Smooth muscle cell (in vitro differentiated cells): ENCODE results near the gene HCLS1. TPM values are rescaled to one million over a fixed set of nuclear protein-coding genes. Genes with fewer than 3 reads are reported as not detected.
"Not testable (repeated sequence)": the region's sequence is repeated elsewhere in the genome, so short reads cannot be mapped to it uniquely, and the experiment has no call there.

ENCODE experiments used
- DNase-seq: peaks from one replicate; lab custom pipeline; 2025; ENCODE audit not compliant: unreplicated experiment; lab: John Stamatoyannopoulos, UW
- H2AFZ ChIP-seq: fragments of 200-600 bp; sonication (generic); 2 replicates; pipeline ENCODE4 v1.6.0; 2016; ENCODE audit warnings: antibody characterized with exemption, low read depth, mild to moderate bottlenecking
- H3F3A ChIP-seq: fragments of 200-600 bp; sonication (generic); 2 replicates; pipeline ENCODE4 v1.6.0; 2017; ENCODE audit warnings: antibody characterized with exemption, low read depth
- H3K27ac ChIP-seq: fragments of 200-600 bp; sonication (generic); 2 replicates; pipeline ENCODE4 v1.5.1; 2016; ENCODE audit warnings: low read depth, mild to moderate bottlenecking
- H3K27me3 ChIP-seq: fragments of 200-600 bp; sonication (generic); 2 replicates; pipeline ENCODE4 v1.6.1; 2016; ENCODE audit warnings: low read depth, mild to moderate bottlenecking
- H3K36me3 ChIP-seq: fragments of 200-600 bp; sonication (generic); 2 replicates; pipeline ENCODE4 v1.5.1; 2016; ENCODE audit warnings: low read depth
- H3K4me1 ChIP-seq: fragments of 200-600 bp; sonication (generic); 2 replicates; pipeline ENCODE4 v1.5.1; 2016; ENCODE audit warnings: low read depth
- H3K4me2 ChIP-seq: fragments of 200-600 bp; sonication (generic); 2 replicates; pipeline ENCODE4 v1.6.0; 2016; ENCODE audit warnings: mild to moderate bottlenecking
- H3K4me3 ChIP-seq: fragments of 200-600 bp; sonication (generic); 2 replicates; pipeline ENCODE4 v1.5.1; 2016; ENCODE audit warnings: mild to moderate bottlenecking
- H3K79me2 ChIP-seq: fragments of 200-600 bp; sonication (generic); 2 replicates; pipeline ENCODE4 v1.6.0; 2016; ENCODE audit warnings: low read depth, mild to moderate bottlenecking
- H3K9ac ChIP-seq: fragments of 200-600 bp; sonication (generic); 2 replicates; pipeline ENCODE4 v1.6.0; 2016; ENCODE audit warnings: low read depth
- H3K9me3 ChIP-seq: fragments of 200-600 bp; sonication (generic); replicated peaks from 2 replicates; pipeline ENCODE4 v1.5.1; 2016; ENCODE audit warnings: low read depth
- H4K20me1 ChIP-seq: fragments of 200-600 bp; sonication (generic); 2 replicates; pipeline ENCODE4 v1.6.0; 2016; ENCODE audit warnings: low read depth
- CTCF ChIP-seq: fragments of 200-600 bp; sonication (generic); IDR thresholded peaks from 2 replicates; pipeline ENCODE4 v1.5.1; 2017; ENCODE audit warnings: borderline replicate concordance, mild to moderate bottlenecking, antibody characterized with exemption; ENCODE audit not compliant: insufficient read depth, poor library complexity, severe bottlenecking
- WGBS: methylation state at CpG from one replicate; pipeline ENCODE4 v1.1.7; 2016; ENCODE audit warnings: low lambda C conversion rate; 5-methylcytosine and 5-hydroxymethylcytosine counted together
- polyA plus RNA-seq: library from polyadenylated mRNA; unstranded; fragments of >200 nt; fragmentation: Nextera tagmentation; extraction: Ambion mirVana; gene quantifications from 2 replicates; pipeline ENCODE4 v1.2.1, GENCODE V29; 2016
- total RNA-seq: library from RNA; depleted of rRNA; stranded (reverse); fragments of >200 nt; gene quantifications from 2 replicates; pipeline ENCODE4 v1.2.3, GENCODE V29; 2014

Gene HCLS1
- total and polyA plus RNA-seq, 2 experiments from 2014 or later: 2.7 to 3.5 TPM

- TF ChIP-seq CTCF: no peak
- Histone ChIP-seq H3K4me3 (no peak overlapping the region), H3K27ac (no peak overlapping the region), H3K27me3 (no peaks in the 10 kb centered on the region), H4K20me1 (no peaks in the 10 kb centered on the region), H3K9me3 (no peaks in the 10 kb centered on the region), H3K79me2 (no peaks in the 10 kb centered on the region), H3F3A (no peaks in the 10 kb centered on the region), H2AFZ (no peak overlapping the region), H3K4me1 (no peaks in the 10 kb centered on the region), H3K36me3 (peaks cover 47% of the 10 kb centered on the region), H3K4me2 (no peak overlapping the region), H3K9ac (no peak overlapping the region)
- DNase-seq: no peak
- WGBS: 100% methylated on average over 3 of the region's 3 CpGs
Observed at GRCh38 chr3:121696186-121696585, 35.5 kb upstream of the HCLS1 start.

GRCh38 chr3:121692010-121692699 lies 31.5 kb upstream of the HCLS1 start:
- 100% methylated on average over 2 of the region's 2 CpGs for WGBS

GRCh38 chr3:121690777-121691405 lies 30.2 kb upstream of the HCLS1 start:
- peaks cover 36% of the 10 kb centered on the region for H3K36me3 ChIP-seq
- no peaks in the 10 kb centered on the region for H3K27me3 ChIP-seq
- 94% methylated on average over 2 of the region's 2 CpGs for WGBS
- H3K4me1 ChIP-seq: no peaks in the 10 kb centered on the region
- no peaks in the 10 kb centered on the region for H3K9me3 ChIP-seq
- H3K27ac ChIP-seq: no peak overlapping the region
- H3K4me2 ChIP-seq: no peak overlapping the region
- no peaks in the 10 kb centered on the region for H4K20me1 ChIP-seq
- no peak overlapping the region for H2AFZ ChIP-seq
- DNase-seq: no peak
- no peak overlapping the region for H3K9ac ChIP-seq
- H3K79me2 ChIP-seq: peaks cover 4% of the 10 kb centered on the region
- no peak for TF ChIP-seq CTCF
- H3K4me3 ChIP-seq: no peak overlapping the region
- no peaks in the 10 kb centered on the region for H3F3A ChIP-seq

More at GRCh38 chr3:121692010-121692699, 31.5 kb upstream of the HCLS1 start:
- Histone ChIP-seq H3K9me3 (no peaks in the 10 kb centered on the region), H3K36me3 (peaks cover 35% of the 10 kb centered on the region), H3K4me1 (no peaks in the 10 kb centered on the region), H3K4me3 (no peak overlapping the region), H2AFZ (no peak overlapping the region), H3F3A (no peaks in the 10 kb centered on the region), H4K20me1 (no peaks in the 10 kb centered on the region), H3K27ac (no peak overlapping the region), H3K27me3 (no peaks in the 10 kb centered on the region), H3K79me2 (peaks cover 4% of the 10 kb centered on the region), H3K9ac (no peak overlapping the region), H3K4me2 (no peak overlapping the region)
- DNase-seq: no peak
- no peak for TF ChIP-seq CTCF

- 91% methylated on average over 17 of the region's 31 CpGs for whole genome bisulfite sequencing
Observed at GRCh38 chr3:121688747-121689146, 28.0 kb upstream of the HCLS1 start.

More at GRCh38 chr3:121688747-121689146, 28.0 kb upstream of the HCLS1 start:
- not testable (repeated sequence) for H3F3A ChIP-seq, H3K4me2 ChIP-seq, H2AFZ ChIP-seq, H3K27me3 ChIP-seq, H3K9ac ChIP-seq, H3K4me1 ChIP-seq, H3K27ac ChIP-seq, DNase-seq, H3K79me2 ChIP-seq, H3K4me3 ChIP-seq, H4K20me1 ChIP-seq
- H3K9me3 ChIP-seq: peaks cover 11% of the 10 kb centered on the region
- peaks cover 45% of the 10 kb centered on the region for H3K36me3 ChIP-seq
